HL-60 (cell line): Measurements from ENCODE around the gene NEDD4L.

Experiments
- CTCF ChIP-seq: IDR thresholded peaks from one replicate; pipeline ENCODE4 v1.5.1; 2011; ENCODE audit warnings: low read length, control low read depth, inconsistent platforms; ENCODE audit not compliant: insufficient read depth
- GABPA ChIP-seq: IDR thresholded peaks from 2 replicates; pipeline ENCODE4 v1.6.1; 2012; ENCODE audit warnings: low read depth
- POLR2AphosphoS5 ChIP-seq: IDR thresholded peaks from 2 replicates; pipeline ENCODE4 v1.6.1; 2012; ENCODE audit warnings: low read depth
- REST ChIP-seq: IDR thresholded peaks from 2 replicates; pipeline ENCODE4 v1.6.1; 2012; ENCODE audit warnings: low read depth; ENCODE audit not compliant: insufficient replicate concordance

GRCh38 chr18:58335821-58336220, 291.8 kb downstream of the NEDD4L start:
- TF ChIP-seq POLR2AphosphoS5 = no peak
- TF ChIP-seq CTCF = no peak
- no peak for TF ChIP-seq REST
- TF ChIP-seq GABPA = no peak
